Retinal pigment epithelial cell (primary cell): Measurements from ENCODE around the gene TWSG1.
A peak's percentile ranks its signal among the peaks of the same experiment; 100 is the strongest.

Source experiments
- DNase-seq: peaks from one replicate; pipeline ENCODE4 v3.0.0-alpha.2; 2010; ENCODE audit warnings: low read depth
- H3K4me3 ChIP-seq: 2 replicates; pipeline ENCODE4 v1.5.1; 2011; ENCODE audit warnings: mild to moderate bottlenecking, low read length, control low read depth, moderate library complexity
- CTCF ChIP-seq: conservative IDR thresholded peaks from 2 replicates; pipeline ENCODE4 v1.5.1; 2011; ENCODE audit warnings: low read depth, low read length, control low read depth, inconsistent platforms

The TWSG1 gene

GRCh38 chr18:9296233-9297006 lies 38.2 kb upstream of the TWSG1 start:
- DNase-seq: no peak
- no peak for TF ChIP-seq CTCF

DNA sequence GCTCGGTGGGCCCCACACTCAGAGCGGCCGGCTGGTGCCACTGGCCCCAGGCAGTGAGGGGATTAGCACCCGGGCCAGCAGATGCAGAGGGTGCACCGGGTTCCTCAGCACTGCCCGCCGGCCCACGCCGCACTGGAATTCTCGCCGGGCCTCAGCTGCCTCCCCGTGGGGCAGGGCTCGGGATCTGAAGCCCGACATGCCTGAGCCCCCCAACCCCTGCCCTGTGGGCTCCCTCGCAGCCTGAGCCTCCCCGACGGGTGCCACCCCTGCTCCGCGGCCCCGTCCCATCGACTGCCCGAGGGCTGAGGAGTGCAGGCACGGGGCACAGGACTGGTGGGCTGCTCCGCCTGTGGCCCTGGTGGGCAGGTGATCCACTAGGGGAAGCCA lies 37.6 kb upstream of the TWSG1 start:
- H3K4me3 ChIP-seq: no peak overlapping the region
- TF ChIP-seq CTCF: no peak
- no peak for DNase-seq

More at GRCh38 chr18:9296233-9297006, 38.2 kb upstream of the TWSG1 start:
- no peak overlapping the region for H3K4me3 ChIP-seq

- no peak for TF ChIP-seq CTCF
- no peak overlapping the region for H3K4me3 ChIP-seq
- DNase-seq: no peak
These were observed 30.0 kb upstream of the TWSG1 start for GRCh38 chr18:9304388-9305070.

DNA sequence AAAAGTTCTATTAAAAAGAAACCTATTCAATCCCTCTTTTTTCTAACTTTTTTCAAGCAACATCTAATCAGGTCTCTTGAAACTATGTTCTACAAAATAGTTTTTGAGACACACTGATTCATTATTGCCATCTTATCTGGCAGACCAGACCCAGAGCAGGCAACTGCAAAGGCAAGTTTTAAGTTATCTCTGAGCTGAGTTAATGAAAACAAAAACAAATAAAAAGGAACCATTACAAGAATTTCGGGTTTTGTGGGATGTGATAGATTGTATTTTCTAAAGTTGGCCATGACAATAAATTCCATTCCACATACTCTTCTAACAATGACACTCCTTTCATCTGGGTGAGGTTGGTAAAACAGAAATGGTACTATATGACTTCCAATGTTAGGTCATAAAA lies 15.2 kb upstream of the TWSG1 start:
- no peak for TF ChIP-seq CTCF
- H3K4me3 ChIP-seq: no peak overlapping the region
- no peak for DNase-seq

GRCh38 chr18:9321017-9321452 lies 13.5 kb upstream of the TWSG1 start:
- no peak for TF ChIP-seq CTCF

GRCh38 chr18:9321736-9322135 lies 12.8 kb upstream of the TWSG1 start:
- no peak overlapping the region for H3K4me3 ChIP-seq
- no peak for DNase-seq
- no peak for TF ChIP-seq CTCF

More at GRCh38 chr18:9321017-9321452, 13.5 kb upstream of the TWSG1 start:
- peak; percentile 28 for DNase-seq
- H3K4me3 ChIP-seq: no peak overlapping the region

- no peak for TF ChIP-seq CTCF
- no peak overlapping the region for H3K4me3 ChIP-seq
- DNase-seq: no peak
These were observed 11.8 kb upstream of the TWSG1 start for GRCh38 chr18:9322744-9323143.
